Measurements from ENCODE around the gene PRAMEF8. TPM values are rescaled to one million over a fixed set of nuclear protein-coding genes. Genes with fewer than 3 reads are reported as not detected.
"Not testable (repeated sequence)": the region's sequence is repeated elsewhere in the genome, so short reads cannot be mapped to it uniquely, and the experiment has no call there.

Gene PRAMEF8
- total RNA-seq, 1 experiment from 2014 or later, result not detected

GRCh38 chr1:13243536-13244263, 41.2 kb downstream of the PRAMEF8 start:
- POLR2A ChIA-PET; DNase-seq (ENCODE audit: low read depth, low spot score); in situ Hi-C loops (cut with HindIII; ENCODE audit: low pct_unique_long_range_greater_than_20kb, low sequenced_read_pairs); H3K27ac ChIP-seq (ENCODE audit: low read length); H3K9me3 ChIP-seq (ENCODE audit: control insufficient read depth, insufficient read depth, low read depth, low read length); CTCF ChIA-PET; H3K36me3 ChIP-seq (ENCODE audit: control insufficient read depth, insufficient read depth, low read length); H3K27me3 ChIP-seq (ENCODE audit: control insufficient read depth, insufficient read depth, low read length); H3K4me1 ChIP-seq (ENCODE audit: control insufficient read depth, insufficient read depth, low read length); ATAC-seq; intact Hi-C loops (cut with micrococcal nuclease; ENCODE audit: unreplicated experiment); H3K4me3 ChIP-seq (ENCODE audit: low read depth in 2 of 2, low read length in 2 of 2); BruUV-seq (replicated peaks): not testable (repeated sequence)

- ATAC-seq; intact Hi-C loops (cut with micrococcal nuclease; ENCODE audit: unreplicated experiment); H3K4me1 ChIP-seq (ENCODE audit: control insufficient read depth, insufficient read depth, low read length); in situ Hi-C loops (cut with HindIII; ENCODE audit: low pct_unique_long_range_greater_than_20kb, low sequenced_read_pairs); H3K36me3 ChIP-seq (ENCODE audit: control insufficient read depth, insufficient read depth, low read length); DNase-seq (ENCODE audit: low read depth, low spot score); BruUV-seq (replicated peaks); H3K9me3 ChIP-seq (ENCODE audit: control insufficient read depth, insufficient read depth, low read depth, low read length); POLR2A ChIA-PET; H3K27ac ChIP-seq (ENCODE audit: low read length); H3K4me3 ChIP-seq (ENCODE audit: low read depth in 2 of 2, low read length in 2 of 2); CTCF ChIA-PET; H3K27me3 ChIP-seq (ENCODE audit: control insufficient read depth, insufficient read depth, low read length): not testable (repeated sequence)
Observed at GRCh38 chr1:13239633-13240032, 45.3 kb downstream of the PRAMEF8 start.

GRCh38 chr1:13237572-13237971, 47.4 kb downstream of the PRAMEF8 start:
- H3K9me3 ChIP-seq (ENCODE audit: control insufficient read depth, insufficient read depth, low read depth, low read length); intact Hi-C loops (cut with micrococcal nuclease; ENCODE audit: unreplicated experiment); H3K4me1 ChIP-seq (ENCODE audit: control insufficient read depth, insufficient read depth, low read length); H3K4me3 ChIP-seq (ENCODE audit: low read depth in 2 of 2, low read length in 2 of 2); ATAC-seq; BruUV-seq (replicated peaks); H3K27me3 ChIP-seq (ENCODE audit: control insufficient read depth, insufficient read depth, low read length); H3K27ac ChIP-seq (ENCODE audit: low read length); DNase-seq (ENCODE audit: low read depth, low spot score); in situ Hi-C loops (cut with HindIII; ENCODE audit: low pct_unique_long_range_greater_than_20kb, low sequenced_read_pairs); POLR2A ChIA-PET; H3K36me3 ChIP-seq (ENCODE audit: control insufficient read depth, insufficient read depth, low read length): not testable (repeated sequence)
- CTCF ChIA-PET, result interaction anchor here (0.6 kb wide), 1 partner anchor 145 kb away, joined by 3 read pairs; no protein-coding TSS in a partner anchor

GRCh38 chr1:13234057-13234456, 50.9 kb downstream of the PRAMEF8 start:
- DNase-seq (ENCODE audit: low read depth, low spot score); in situ Hi-C loops (cut with HindIII; ENCODE audit: low pct_unique_long_range_greater_than_20kb, low sequenced_read_pairs); H3K36me3 ChIP-seq (ENCODE audit: control insufficient read depth, insufficient read depth, low read length); intact Hi-C loops (cut with micrococcal nuclease; ENCODE audit: unreplicated experiment); H3K9me3 ChIP-seq (ENCODE audit: control insufficient read depth, insufficient read depth, low read depth, low read length); BruUV-seq (replicated peaks); H3K4me3 ChIP-seq (ENCODE audit: low read depth in 2 of 2, low read length in 2 of 2); H3K27me3 ChIP-seq (ENCODE audit: control insufficient read depth, insufficient read depth, low read length); CTCF ChIA-PET; H3K4me1 ChIP-seq (ENCODE audit: control insufficient read depth, insufficient read depth, low read length); H3K27ac ChIP-seq (ENCODE audit: low read length); ATAC-seq; POLR2A ChIA-PET: not testable (repeated sequence)

- CTCF ChIA-PET; H3K27me3 ChIP-seq (ENCODE audit: control insufficient read depth, insufficient read depth, low read length); in situ Hi-C loops (cut with HindIII; ENCODE audit: low pct_unique_long_range_greater_than_20kb, low sequenced_read_pairs); H3K27ac ChIP-seq (ENCODE audit: low read length); BruUV-seq (replicated peaks); H3K4me3 ChIP-seq (ENCODE audit: low read depth in 2 of 2, low read length in 2 of 2); H3K36me3 ChIP-seq (ENCODE audit: control insufficient read depth, insufficient read depth, low read length); H3K9me3 ChIP-seq (ENCODE audit: control insufficient read depth, insufficient read depth, low read depth, low read length); ATAC-seq; POLR2A ChIA-PET; DNase-seq (ENCODE audit: low read depth, low spot score); H3K4me1 ChIP-seq (ENCODE audit: control insufficient read depth, insufficient read depth, low read length); intact Hi-C loops (cut with micrococcal nuclease; ENCODE audit: unreplicated experiment): not testable (repeated sequence)
Observed at GRCh38 chr1:13232056-13232455, 52.9 kb downstream of the PRAMEF8 start.

Other genes starting within 250 kb of the PRAMEF8 start
- gene PRAMEF27, start 228.6 kb downstream of the PRAMEF8 start, total RNA-seq (2021; ENCODE audit: unreplicated experiment), result not detected
- gene HNRNPCL3, start 224.4 kb downstream of the PRAMEF8 start, total RNA-seq (2021; ENCODE audit: unreplicated experiment), result not detected
- not detected for gene PRAMEF25, start 214.4 kb downstream of the PRAMEF8 start, total RNA-seq (2021; ENCODE audit: unreplicated experiment)
- not detected for gene HNRNPCL2, start 168.3 kb downstream of the PRAMEF8 start, total RNA-seq (2021; ENCODE audit: unreplicated experiment)
- not detected for gene PRAMEF26, start 129.1 kb downstream of the PRAMEF8 start, total RNA-seq (2021; ENCODE audit: unreplicated experiment)
- not detected for gene HNRNPCL4, start 119.5 kb downstream of the PRAMEF8 start, total RNA-seq (2021; ENCODE audit: unreplicated experiment)
- gene PRAMEF9, start 113.3 kb downstream of the PRAMEF8 start, total RNA-seq (2021; ENCODE audit: unreplicated experiment), result not detected
- not detected for gene PRAMEF13, start 83.7 kb downstream of the PRAMEF8 start, total RNA-seq (2021; ENCODE audit: unreplicated experiment)
- not detected for gene PRAMEF18, start 59.0 kb downstream of the PRAMEF8 start, total RNA-seq (2021; ENCODE audit: unreplicated experiment)
- not detected for gene PRAMEF5, start 30.9 kb downstream of the PRAMEF8 start, total RNA-seq (2021; ENCODE audit: unreplicated experiment)
- not detected for gene PRAMEF33, start 18.4 kb upstream of the PRAMEF8 start, total RNA-seq (2021; ENCODE audit: unreplicated experiment)
- gene PRAMEF15, start 30.4 kb upstream of the PRAMEF8 start, total RNA-seq (2021; ENCODE audit: unreplicated experiment), result not detected
- gene PRAMEF14, start 62.0 kb upstream of the PRAMEF8 start, total RNA-seq (2021; ENCODE audit: unreplicated experiment), result not detected
- not detected for gene PRAMEF19, start 86.8 kb upstream of the PRAMEF8 start, total RNA-seq (2021; ENCODE audit: unreplicated experiment)
- not detected for gene PRAMEF17, start 104.5 kb upstream of the PRAMEF8 start, total RNA-seq (2021; ENCODE audit: unreplicated experiment)
- not detected for gene PRAMEF20, start 125.3 kb upstream of the PRAMEF8 start, total RNA-seq (2021; ENCODE audit: unreplicated experiment)
- gene LRRC38, start 228.9 kb upstream of the PRAMEF8 start, total RNA-seq (2021; ENCODE audit: unreplicated experiment), result not detected

All from Panc1 (cell line).